CD14-positive monocyte (primary cell): ENCODE measurements around the gene MUC5B. TPM values are rescaled to one million over a fixed set of nuclear protein-coding genes. Genes with fewer than 3 reads are reported as not detected.

ENCODE experiments used
- DNase-seq, 3 donors: peaks; one replicate each; pipeline ENCODE4 v3.0.0-alpha.2; 2011 to 2022
- H2AFZ ChIP-seq: 2 replicates; pipeline ENCODE4 v1.6.0; 2012; ENCODE audit warnings: mild to moderate bottlenecking, low read depth, low read length, inconsistent platforms; ENCODE audit not compliant: insufficient read depth, poor library complexity, severe bottlenecking
- H3K27ac ChIP-seq, 2 donors: 1 replicate in 1 of 2; 2 replicates in 1 of 2; pipeline ENCODE4 v1.5.1; 2012 to 2013; ENCODE audit warnings: low read length in 2 of 2, control low read depth in 1 of 2, inconsistent platforms in 1 of 2, low read depth in 1 of 2, mild to moderate bottlenecking in 1 of 2
- H3K27me3 ChIP-seq, 2 donors: one replicate each; pipeline versions ENCODE4 v1.6.0 to v1.6.1; 2011 to 2013; ENCODE audit warnings: low read length in 2 of 2; ENCODE audit not compliant: control insufficient read depth in 2 of 2, insufficient read depth in 2 of 2
- H3K36me3 ChIP-seq, 2 donors: replicated peaks in 1 of 2; 1 replicate in 1 of 2; 2 replicates in 1 of 2; pipeline versions ENCODE4 v1.5.1 to v1.6.1; 2012 to 2013; ENCODE audit warnings: low read length in 2 of 2, control low read depth in 1 of 2, inconsistent platforms in 1 of 2, mild to moderate bottlenecking in 1 of 2; ENCODE audit not compliant: insufficient read depth in 2 of 2, control insufficient read depth in 1 of 2
- H3K4me1 ChIP-seq, 2 donors: 1 replicate in 1 of 2; 2 replicates in 1 of 2; pipeline versions ENCODE4 v1.5.1 to v1.6.1; 2012 to 2013; ENCODE audit warnings: low read length in 2 of 2, control low read depth in 1 of 2, inconsistent platforms in 1 of 2, mild to moderate bottlenecking in 1 of 2, moderate library complexity in 1 of 2; ENCODE audit not compliant: insufficient read depth in 2 of 2, control insufficient read depth in 1 of 2
- H3K4me2 ChIP-seq: replicated peaks from 2 replicates; pipeline ENCODE3; 2012; ENCODE audit warnings: low read length, moderate library complexity, mild to moderate bottlenecking; ENCODE audit not compliant: poor library complexity, severe bottlenecking; ENCODE audit errors: extremely low read depth
- H3K4me3 ChIP-seq, 3 experiments: fragments of 200-600 bp in 1 of 3; sonication (generic) in 1 of 3; replicated peaks in 1 of 3; 1 replicate in 2 of 3; 2 replicates in 1 of 3; pipeline ENCODE4 v1.5.1; 2011 to 2013; ENCODE audit warnings: low read length in 3 of 3, mild to moderate bottlenecking in 3 of 3, control low read depth in 2 of 3, low read depth in 2 of 3, inconsistent platforms in 1 of 3, moderate library complexity in 1 of 3
- H3K79me2 ChIP-seq: 2 replicates; pipeline ENCODE4 v1.6.0; 2012; ENCODE audit warnings: mild to moderate bottlenecking, control low read depth, inconsistent platforms, low read length, moderate library complexity; ENCODE audit not compliant: insufficient read depth
- H3K9ac ChIP-seq: 2 replicates; pipeline ENCODE4 v1.6.0; 2017; ENCODE audit warnings: low read length, mild to moderate bottlenecking; ENCODE audit not compliant: insufficient read depth, poor library complexity, severe bottlenecking
- H3K9me3 ChIP-seq, 2 donors: replicated peaks in 1 of 2; 1 replicate in 1 of 2; 2 replicates in 1 of 2; pipeline versions ENCODE4 v1.5.1 to v1.6.1; 2012 to 2013; ENCODE audit warnings: low read length in 2 of 2, control low read depth in 1 of 2; ENCODE audit not compliant: control insufficient read depth in 1 of 2, insufficient read depth in 1 of 2
- H4K20me1 ChIP-seq: 2 replicates; pipeline ENCODE4 v1.6.0; 2012; ENCODE audit warnings: mild to moderate bottlenecking, low read length, control low read depth, moderate library complexity; ENCODE audit not compliant: insufficient read depth
- H3K27ac Mint-ChIP-seq, 7 donors: one replicate each; pipeline ENCODE4 v1.8.0; 2020; ENCODE audit warnings: mild to moderate bottlenecking in 7 of 7, mixed read lengths in 7 of 7, moderate library complexity in 6 of 7, inconsistent platforms in 2 of 7
- H3K27me3 Mint-ChIP-seq, 3 donors: one replicate each; pipeline ENCODE4 v1.8.0; 2021 to 2022; ENCODE audit warnings: low read depth in 3 of 3, mild to moderate bottlenecking in 3 of 3, mixed read lengths in 3 of 3, moderate library complexity in 3 of 3, inconsistent platforms in 1 of 3
- H3K36me3 Mint-ChIP-seq, 2 donors: one replicate each; pipeline ENCODE4 v1.8.0; 2020; ENCODE audit warnings: mixed read lengths in 2 of 2, inconsistent platforms in 1 of 2, mild to moderate bottlenecking in 1 of 2
- H3K4me1 Mint-ChIP-seq: one replicate; pipeline ENCODE4 v1.8.0; 2020; ENCODE audit warnings: mild to moderate bottlenecking, mixed read lengths
- H3K4me3 Mint-ChIP-seq, 2 donors: one replicate each; pipeline ENCODE4 v1.8.0; 2020; ENCODE audit warnings: mild to moderate bottlenecking in 2 of 2, mixed read lengths in 2 of 2, moderate library complexity in 1 of 2
- H3K9me3 Mint-ChIP-seq, 7 donors: one replicate each; pipeline ENCODE4 v1.8.0; 2020 to 2022; ENCODE audit warnings: mixed read lengths in 7 of 7, mild to moderate bottlenecking in 6 of 7, moderate library complexity in 6 of 7, inconsistent platforms in 2 of 7
- WGBS: methylation state at CpG from one replicate; pipeline ENCODE4 v1.1.5; 2013; ENCODE audit warnings: missing lambda C conversion rate; ENCODE audit not compliant: insufficient coverage; 5-methylcytosine and 5-hydroxymethylcytosine counted together
- intact Hi-C, 2 donors: fragments of 100-400 bp; cut with micrococcal nuclease; formaldehyde crosslinking; loops; one replicate each; pipeline versions ENCODE4 v1.15.0 to v1.15.1; 2023
- polyA plus RNA-seq, 3 donors: library from polyadenylated mRNA; depleted of rRNA in 1 of 3; unstranded in 2 of 3; stranded (reverse) in 1 of 3; fragments of 300-500 nt in 2 of 3; fragments of >200 nt in 1 of 3; fragmentation: Illumina TruSeq in 2 of 3; gene quantifications; 1 replicate in 2 of 3; 2 replicates in 1 of 3; pipeline ENCODE4 v1.2.3, GENCODE V29; 2012 to 2021
- TF ChIP-seq, protein P1 (sequence below): fragments of 200-600 bp; IDR thresholded peaks from one replicate; pipeline ENCODE4 v1.8.0; 2022; ENCODE audit warnings: antibody characterized with exemption, mild to moderate bottlenecking

The MUC5B gene
- polyA plus RNA-seq, 3 donors: not detected

DNA sequence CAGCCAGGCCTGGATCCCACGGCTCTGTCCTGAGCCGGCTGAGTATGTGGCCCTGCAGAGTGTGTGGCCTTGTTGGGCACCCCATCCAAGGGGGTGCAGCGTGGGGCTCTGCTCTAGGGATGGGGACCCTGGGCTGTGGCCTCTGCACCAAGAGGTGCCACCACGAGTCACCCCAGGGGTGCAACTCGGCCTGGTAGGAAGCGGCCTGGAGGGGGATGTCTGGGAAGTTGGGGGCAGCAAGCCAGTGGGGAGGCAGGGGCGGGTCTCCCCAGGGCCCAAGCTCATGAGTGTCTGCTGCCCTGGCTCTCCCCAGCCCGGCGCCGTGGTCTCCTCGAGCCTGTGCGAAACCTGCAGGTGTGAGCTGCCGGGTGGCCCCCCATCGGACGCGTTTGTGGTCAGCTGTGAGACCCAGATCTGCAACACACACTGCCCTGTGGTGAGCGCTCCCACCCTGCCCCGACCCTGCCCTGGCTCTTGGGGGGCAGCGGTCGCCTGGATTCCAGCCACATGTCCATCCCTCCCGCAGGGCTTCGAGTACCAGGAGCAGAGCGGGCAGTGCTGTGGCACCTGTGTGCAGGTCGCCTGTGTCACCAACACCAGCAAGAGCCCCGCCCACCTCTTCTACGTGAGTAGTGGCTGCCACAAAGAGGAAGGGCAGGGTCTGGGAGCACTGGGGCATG is 24.2 kb upstream of the MUC5B start:
- Mint-ChIP-seq H3K36me3 (no peaks in the 10 kb centered on the region), H3K27ac (no peak overlapping the region), H3K4me1 (no peaks in the 10 kb centered on the region), H3K27me3 (peaks cover 2 to 6% (median 2%) of the 10 kb centered on the region in 3 donors), H3K9me3 (peaks cover 0 to 10% (median 2%) of the 10 kb centered on the region in 7 donors), H3K4me3 (no peak overlapping the region)
- peaks cover 0 to 10% of the 10 kb centered on the region in 2 donors for H3K9me3 ChIP-seq
- no peaks in the 10 kb centered on the region for H3K4me1 ChIP-seq
- no peaks in the 10 kb centered on the region for H3K27me3 ChIP-seq
- H4K20me1 ChIP-seq: no peaks in the 10 kb centered on the region
- H3K36me3 ChIP-seq: no peaks in the 10 kb centered on the region
- H3K9ac ChIP-seq: no peak overlapping the region
- H3K4me2 ChIP-seq: no peak overlapping the region
- DNase-seq: no peak
- H3K79me2 ChIP-seq: no peaks in the 10 kb centered on the region
- 83% methylated on average over 26 of the region's 26 CpGs for WGBS
- H3K4me3 ChIP-seq: no peak overlapping the region
- intact Hi-C loops: no loop called here
- no peak overlapping the region for H3K27ac ChIP-seq
- TF ChIP-seq, protein P1, sequence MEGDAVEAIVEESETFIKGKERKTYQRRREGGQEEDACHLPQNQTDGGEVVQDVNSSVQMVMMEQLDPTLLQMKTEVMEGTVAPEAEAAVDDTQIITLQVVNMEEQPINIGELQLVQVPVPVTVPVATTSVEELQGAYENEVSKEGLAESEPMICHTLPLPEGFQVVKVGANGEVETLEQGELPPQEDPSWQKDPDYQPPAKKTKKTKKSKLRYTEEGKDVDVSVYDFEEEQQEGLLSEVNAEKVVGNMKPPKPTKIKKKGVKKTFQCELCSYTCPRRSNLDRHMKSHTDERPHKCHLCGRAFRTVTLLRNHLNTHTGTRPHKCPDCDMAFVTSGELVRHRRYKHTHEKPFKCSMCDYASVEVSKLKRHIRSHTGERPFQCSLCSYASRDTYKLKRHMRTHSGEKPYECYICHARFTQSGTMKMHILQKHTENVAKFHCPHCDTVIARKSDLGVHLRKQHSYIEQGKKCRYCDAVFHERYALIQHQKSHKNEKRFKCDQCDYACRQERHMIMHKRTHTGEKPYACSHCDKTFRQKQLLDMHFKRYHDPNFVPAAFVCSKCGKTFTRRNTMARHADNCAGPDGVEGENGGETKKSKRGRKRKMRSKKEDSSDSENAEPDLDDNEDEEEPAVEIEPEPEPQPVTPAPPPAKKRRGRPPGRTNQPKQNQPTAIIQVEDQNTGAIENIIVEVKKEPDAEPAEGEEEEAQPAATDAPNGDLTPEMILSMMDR: no peak
- no peak overlapping the region for H2AFZ ChIP-seq

DNA sequence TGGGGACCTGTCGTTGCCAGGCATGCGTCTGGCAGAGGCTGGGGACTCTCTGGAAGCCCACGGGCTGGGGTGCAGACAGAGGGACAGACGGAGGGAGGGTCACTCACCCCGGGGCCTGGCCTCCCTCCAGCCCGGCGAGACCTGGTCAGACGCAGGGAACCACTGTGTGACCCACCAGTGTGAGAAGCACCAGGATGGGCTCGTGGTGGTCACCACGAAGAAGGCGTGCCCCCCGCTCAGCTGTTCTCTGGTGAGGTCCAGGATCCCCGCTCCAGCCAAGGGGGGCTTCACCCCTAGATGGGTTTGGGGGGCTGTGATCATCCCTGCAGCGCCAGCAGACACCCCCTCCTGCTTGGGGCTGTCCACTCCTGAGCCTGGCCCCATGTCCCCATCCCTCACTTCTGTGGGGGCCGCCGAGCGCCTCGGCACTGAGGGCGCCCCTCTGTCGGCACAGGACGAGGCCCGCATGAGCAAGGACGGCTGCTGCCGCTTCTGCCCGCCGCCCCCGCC is 23.6 kb upstream of the MUC5B start:
- TF ChIP-seq, protein P1: no peak
- Histone ChIP-seq H4K20me1 (no peaks in the 10 kb centered on the region), H3K4me2 (no peak overlapping the region), H3K9me3 (peaks cover 0 to 4% of the 10 kb centered on the region in 2 donors), H3K27ac (no peak overlapping the region), H3K4me1 (no peaks in the 10 kb centered on the region), H3K4me3 (no peak overlapping the region), H3K9ac (no peak overlapping the region), H3K79me2 (no peaks in the 10 kb centered on the region), H3K27me3 (no peaks in the 10 kb centered on the region), H2AFZ (no peak overlapping the region), H3K36me3 (no peaks in the 10 kb centered on the region)
- H3K4me1 Mint-ChIP-seq: no peaks in the 10 kb centered on the region
- DNase-seq: no peak
- intact Hi-C loops: no loop called here
- no peak overlapping the region for H3K27ac Mint-ChIP-seq
- H3K36me3 Mint-ChIP-seq: no peaks in the 10 kb centered on the region
- H3K4me3 Mint-ChIP-seq: no peak overlapping the region
- peaks cover 0 to 6% (median 2%) of the 10 kb centered on the region in 3 donors for H3K27me3 Mint-ChIP-seq
- WGBS: 71% methylated on average over 26 of the region's 27 CpGs
- H3K9me3 Mint-ChIP-seq: peaks cover 0 to 5% (median 0%) of the 10 kb centered on the region in 7 donors
